ENCODE data around the gene KANK2. TPM values are rescaled to one million over a fixed set of nuclear protein-coding genes. Genes with fewer than 3 reads are reported as not detected.

KANK2 gene
- total RNA-seq, 4 donors from 2014 or later, result 326 to 762 (median 535) TPM

- peak overlapping the region; percentile 95 to 99 for H3K27ac ChIP-seq
- DNase-seq, result peak; percentile 91
- no peaks in the 10 kb centered on the region for H3K27me3 ChIP-seq
- H3K4me3 ChIP-seq, result peak overlapping the region; percentile 1 to 30
- no peaks in the 10 kb centered on the region for H3K36me3 ChIP-seq
- TF ChIP-seq CTCF (IDR thresholded peaks at IDR 0.05) (peak; percentile 89 to 98 (median 90)), POLR2A (IDR thresholded peaks at IDR 0.05) (peak in 1 of 2 donors; percentile 29)
- no peaks in the 10 kb centered on the region for H3K9me3 ChIP-seq
- intact Hi-C loops (cut with DNase I; ENCODE audit: low total_unique reads), result loop anchor here (5.0 kb wide), 1 partner anchor 65 kb away; no protein-coding TSS in a partner anchor
- peaks cover 12 to 22% of the 10 kb centered on the region in 2 donors for H3K4me1 ChIP-seq
Measured at GRCh38 chr19:11137542-11138384, 59.6 kb downstream of the KANK2 start.

- Histone ChIP-seq H3K4me1 (peaks cover 12% of the 10 kb centered on the region in 2 donors), H3K27ac (peak overlapping the region; percentile 95 to 99)
Measured at GRCh38 chr19:11136400-11137101, 60.8 kb downstream of the KANK2 start.

GRCh38 chr19:11131471-11131870 lies 65.9 kb downstream of the KANK2 start:
- no peak for DNase-seq
- Histone ChIP-seq H3K4me1 (no peaks in the 10 kb centered on the region), H3K36me3 (no peaks in the 10 kb centered on the region), H3K27me3 (no peaks in the 10 kb centered on the region), H3K4me3 (no peak overlapping the region), H3K9me3 (no peaks in the 10 kb centered on the region), H3K27ac (peak overlapping the region; percentile 74 to 80)
- TF ChIP-seq CTCF (IDR thresholded peaks at IDR 0.05) (no peak), POLR2A (IDR thresholded peaks at IDR 0.05) (no peak)
- intact Hi-C loops (cut with DNase I; ENCODE audit: low total_unique reads), result no loop called here

More at GRCh38 chr19:11136400-11137101, 60.8 kb downstream of the KANK2 start:
- Histone ChIP-seq H3K36me3 (no peaks in the 10 kb centered on the region), H3K27me3 (no peaks in the 10 kb centered on the region), H3K9me3 (no peaks in the 10 kb centered on the region), H3K4me3 (no peak overlapping the region)
- intact Hi-C loops (cut with DNase I; ENCODE audit: low total_unique reads), result loop anchor here (5.0 kb wide), 1 partner anchor 66 kb away; no protein-coding TSS in a partner anchor
- no peak for DNase-seq
- TF ChIP-seq POLR2A (IDR thresholded peaks at IDR 0.05) (no peak), CTCF (IDR thresholded peaks at IDR 0.05) (no peak)

- intact Hi-C loops (cut with DNase I; ENCODE audit: low total_unique reads), result no loop called here
- peak; percentile 87 to 88 for DNase-seq
- Histone ChIP-seq H3K27ac (peak overlapping the region; percentile 74 to 80), H3K4me1 (no peaks in the 10 kb centered on the region), H3K27me3 (no peaks in the 10 kb centered on the region), H3K4me3 (no peak overlapping the region), H3K36me3 (no peaks in the 10 kb centered on the region), H3K9me3 (no peaks in the 10 kb centered on the region)
- TF ChIP-seq CTCF (IDR thresholded peaks at IDR 0.05), result peak; percentile 91 to 96 (median 94)
- no peak for TF ChIP-seq POLR2A (IDR thresholded peaks at IDR 0.05)
Measured at GRCh38 chr19:11130824-11131455, 66.4 kb downstream of the KANK2 start.

Data from uterus (tissue), 4 donors.